Activated naive CD4-positive, alpha-beta T cell treated with anti-CD3 and anti-CD28 coated beads, Interleukin-2, amount 50 U/mL, for 24 hours (primary cell): Measurements from ENCODE around the gene CAP1.
A peak's percentile ranks its signal among the peaks of the same experiment; 100 is the strongest.
"Not testable (repeated sequence)": the region's sequence is repeated elsewhere in the genome, so short reads cannot be mapped to it uniquely, and the experiment has no call there.

ENCODE experiments used
- H3K27ac Mint-ChIP-seq: one replicate; pipeline ENCODE4 v1.8.0; 2021; ENCODE audit warnings: mild to moderate bottlenecking, mixed read lengths
- H3K27me3 Mint-ChIP-seq: one replicate; pipeline ENCODE4 v1.8.0; 2021; ENCODE audit warnings: mixed read lengths
- H3K36me3 Mint-ChIP-seq: one replicate; pipeline ENCODE4 v1.8.0; 2021; ENCODE audit warnings: mixed read lengths
- H3K4me1 Mint-ChIP-seq: one replicate; pipeline ENCODE4 v1.8.0; 2021; ENCODE audit warnings: mixed read lengths
- H3K4me3 Mint-ChIP-seq: one replicate; pipeline ENCODE4 v1.8.0; 2021; ENCODE audit warnings: mild to moderate bottlenecking, mixed read lengths
- H3K9me3 Mint-ChIP-seq: one replicate; pipeline ENCODE4 v1.8.0; 2021; ENCODE audit warnings: mixed read lengths

The CAP1 gene

DNA sequence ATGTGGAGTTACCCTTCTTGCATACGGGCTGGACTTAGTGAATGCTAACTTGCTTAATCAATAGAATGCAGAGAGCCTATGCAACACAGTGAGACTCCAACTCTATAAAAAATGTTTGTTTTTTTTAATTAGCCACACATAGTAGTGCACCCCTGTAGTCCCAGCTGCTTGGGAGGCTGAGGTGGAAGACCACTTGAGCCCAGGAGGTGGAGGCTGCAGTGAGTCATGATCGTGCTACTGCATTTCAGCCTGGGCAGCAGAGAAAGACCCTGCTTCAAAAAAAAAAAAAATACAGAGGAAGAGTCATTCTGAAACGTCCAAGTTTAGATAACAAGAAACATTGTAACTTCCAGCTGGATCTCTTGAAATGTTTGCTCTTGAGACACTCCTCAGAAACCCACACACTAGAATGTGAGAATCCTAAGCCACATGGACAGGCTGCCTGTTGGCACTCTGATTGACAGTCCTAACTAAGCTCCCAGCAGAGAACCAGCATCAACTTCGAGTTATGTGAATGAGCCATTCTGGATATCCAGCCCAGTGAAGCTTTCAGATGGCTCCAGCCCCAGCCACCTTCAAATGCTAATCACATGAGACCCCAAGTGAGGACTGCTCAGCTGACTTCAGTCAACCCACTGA, 20.0 kb upstream of the CAP1 start:
- Mint-ChIP-seq H3K9me3 (no peaks in the 10 kb centered on the region), H3K27me3 (no peaks in the 10 kb centered on the region), H3K4me1 (no peaks in the 10 kb centered on the region), H3K36me3 (peaks cover 3% of the 10 kb centered on the region), H3K27ac (no peak overlapping the region), H3K4me3 (no peak overlapping the region)

DNA sequence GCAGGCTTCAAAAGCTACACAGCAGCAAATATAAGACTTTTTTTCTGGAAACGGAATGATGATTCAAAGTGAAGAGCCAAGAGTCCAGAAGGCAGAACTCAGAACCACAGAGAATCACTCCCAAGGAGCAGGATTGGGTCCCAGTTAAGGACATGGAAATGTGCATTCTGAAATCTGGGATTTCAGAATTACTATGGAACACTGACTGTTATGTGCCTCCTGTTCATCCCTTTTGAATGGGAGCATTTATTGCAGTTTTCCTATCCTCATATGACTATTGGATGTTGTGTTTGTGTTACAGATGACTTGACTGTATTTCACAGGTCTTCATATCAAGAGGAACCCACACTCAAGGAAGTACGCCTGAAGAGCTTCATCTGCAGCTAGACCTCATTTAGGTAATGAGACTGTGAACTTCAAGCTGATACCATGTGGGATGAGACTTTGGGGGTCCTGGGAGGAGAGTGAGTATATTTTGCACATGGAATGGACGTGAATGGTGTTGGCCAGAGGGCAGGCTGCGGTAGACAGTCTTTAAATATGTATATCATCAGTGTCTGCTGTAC, 17.1 kb upstream of the CAP1 start:
- Mint-ChIP-seq H3K4me3 (no peak overlapping the region), H3K27ac (no peak overlapping the region)

DNA sequence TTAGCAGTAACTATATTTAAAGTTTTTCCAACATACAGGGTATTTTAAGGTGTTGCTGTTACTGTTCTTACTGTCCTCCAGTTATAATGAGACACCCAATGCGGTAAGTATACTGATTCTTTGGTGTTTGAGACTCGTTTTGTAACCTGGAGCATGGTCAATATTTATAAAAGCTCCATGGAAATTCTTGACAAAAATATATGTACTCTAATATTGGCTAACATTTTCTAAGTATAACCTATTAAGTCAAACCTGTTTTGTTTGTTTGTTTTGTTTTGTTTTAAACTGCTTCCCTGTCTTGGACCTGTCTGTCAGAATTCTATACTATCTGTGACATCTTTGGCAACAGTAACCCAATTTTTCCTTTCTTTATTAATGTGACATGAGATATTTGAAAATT, 15.9 kb upstream of the CAP1 start:
- H3K9me3 Mint-ChIP-seq: no peaks in the 10 kb centered on the region
- peaks cover 3% of the 10 kb centered on the region for H3K4me1 Mint-ChIP-seq

More for the DNA sequence above, 17.1 kb upstream of the CAP1 start:
- Mint-ChIP-seq H3K36me3 (peaks cover 3% of the 10 kb centered on the region), H3K9me3 (no peaks in the 10 kb centered on the region), H3K27me3 (no peaks in the 10 kb centered on the region), H3K4me1 (no peaks in the 10 kb centered on the region)

DNA sequence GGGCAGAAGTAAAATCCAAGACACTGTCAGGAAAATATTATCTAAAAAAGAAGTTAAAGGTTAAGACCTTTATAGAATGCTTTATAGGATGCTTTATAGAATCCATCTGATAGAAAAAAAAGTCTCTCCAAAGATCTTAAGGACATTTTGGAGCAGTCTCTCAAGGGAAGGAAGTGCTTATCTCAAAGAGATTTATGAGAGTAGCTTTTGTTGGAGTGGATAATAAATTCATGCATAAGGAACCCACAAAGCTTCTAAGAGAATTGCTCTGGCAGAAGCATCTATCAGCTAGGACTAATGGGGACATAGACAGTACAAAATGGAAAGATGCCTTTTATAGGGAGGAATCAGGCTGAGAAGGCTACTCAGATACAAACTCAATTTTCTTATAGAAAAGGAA, 12.9 kb upstream of the CAP1 start:
- Mint-ChIP-seq H3K4me3 (no peak overlapping the region), H3K36me3 (peaks cover 1% of the 10 kb centered on the region), H3K27ac (no peak overlapping the region), H3K9me3 (no peaks in the 10 kb centered on the region), H3K27me3 (no peaks in the 10 kb centered on the region), H3K4me1 (peaks cover 20% of the 10 kb centered on the region)

More for the DNA sequence above, 15.9 kb upstream of the CAP1 start:
- Mint-ChIP-seq H3K27ac (no peak overlapping the region), H3K27me3 (no peaks in the 10 kb centered on the region), H3K36me3 (peaks cover 3% of the 10 kb centered on the region), H3K4me3 (no peak overlapping the region)

DNA sequence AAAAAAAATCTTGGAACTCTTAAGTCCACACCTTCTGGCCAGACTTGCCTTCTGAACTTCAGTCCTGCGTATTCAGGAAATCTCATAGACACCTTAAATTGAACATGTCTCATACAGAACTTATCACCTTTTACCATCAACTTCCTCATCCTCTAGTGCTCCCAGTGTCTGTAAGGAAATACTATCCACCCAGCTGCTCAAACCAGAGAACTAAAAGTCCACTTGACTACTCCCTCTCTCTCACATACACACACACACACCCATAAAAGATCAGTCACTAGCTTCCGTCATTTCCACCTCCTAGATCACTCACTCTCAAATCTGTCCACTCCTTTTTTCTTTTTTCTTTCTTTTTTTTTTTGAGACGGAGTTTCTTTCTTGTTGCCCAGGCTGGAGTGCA, 10.9 kb upstream of the CAP1 start:
- H3K27ac Mint-ChIP-seq: no peak overlapping the region
- peaks cover 37% of the 10 kb centered on the region for H3K4me1 Mint-ChIP-seq
- no peaks in the 10 kb centered on the region for H3K36me3 Mint-ChIP-seq
- H3K9me3 Mint-ChIP-seq: no peaks in the 10 kb centered on the region
- H3K4me3 Mint-ChIP-seq: no peak overlapping the region
- H3K27me3 Mint-ChIP-seq: no peaks in the 10 kb centered on the region

DNA sequence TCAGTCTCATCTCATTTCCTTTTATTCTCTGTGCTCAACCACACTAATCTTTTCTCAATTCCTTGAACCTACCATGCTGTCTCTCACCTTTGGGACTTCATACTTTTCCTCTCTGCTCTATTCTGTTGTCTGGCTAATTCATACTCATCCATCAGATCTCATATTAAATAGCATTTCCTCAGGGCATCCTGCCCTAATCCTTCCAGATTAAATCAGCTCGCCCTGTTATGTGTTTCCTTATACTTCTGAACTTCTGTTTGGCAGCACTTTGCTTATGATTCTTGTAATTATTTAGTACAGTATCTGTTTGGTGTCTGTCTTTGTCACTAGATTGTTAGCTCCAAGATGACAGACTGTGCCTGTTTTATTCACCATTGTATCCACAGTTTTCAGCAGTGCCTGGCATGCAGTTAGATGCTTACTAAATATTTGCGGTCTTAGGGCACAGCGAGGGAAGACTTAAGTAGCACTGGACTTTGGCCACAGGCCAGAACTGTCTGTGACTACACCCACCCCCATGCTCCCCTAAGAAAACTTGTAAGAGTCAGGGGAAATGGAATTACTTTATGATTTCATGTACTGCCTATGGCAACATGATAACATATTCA, 9.9 kb upstream of the CAP1 start:
- no peaks in the 10 kb centered on the region for H3K36me3 Mint-ChIP-seq
- no peaks in the 10 kb centered on the region for H3K9me3 Mint-ChIP-seq
- no peak overlapping the region for H3K4me3 Mint-ChIP-seq
- peaks cover 43% of the 10 kb centered on the region for H3K4me1 Mint-ChIP-seq
- H3K27me3 Mint-ChIP-seq: no peaks in the 10 kb centered on the region
- H3K27ac Mint-ChIP-seq: no peak overlapping the region

DNA sequence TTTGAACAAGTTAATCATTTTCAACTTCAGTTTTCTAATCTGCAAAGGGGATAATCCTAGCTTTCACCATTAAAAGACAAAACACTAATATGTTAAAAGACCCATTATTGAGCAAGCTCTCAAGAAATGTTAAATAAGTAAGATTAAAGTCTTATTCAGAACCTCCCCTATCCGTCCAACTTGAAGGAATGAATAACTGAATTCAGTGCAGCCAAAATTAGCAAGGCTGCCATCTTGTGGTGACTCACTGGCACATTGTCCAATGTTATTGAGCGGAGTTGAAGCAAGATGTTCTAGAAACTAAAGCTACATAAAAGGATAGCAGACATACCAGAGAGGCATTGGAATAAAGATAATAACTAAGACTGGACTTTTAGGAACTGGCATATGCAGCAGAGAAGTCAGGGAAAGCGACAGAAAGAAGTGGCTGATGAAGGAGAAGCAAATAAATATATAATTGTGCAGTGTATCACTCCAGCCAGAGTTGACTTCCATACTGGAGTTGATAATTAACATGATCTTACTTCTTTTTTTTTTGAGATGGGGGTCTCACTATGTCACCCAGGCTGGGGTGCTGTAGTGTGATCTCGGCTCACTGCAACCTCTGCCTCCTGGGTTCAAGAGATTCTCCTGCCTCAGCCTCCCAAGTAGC, 8.2 kb upstream of the CAP1 start:
- Mint-ChIP-seq H3K36me3 (no peaks in the 10 kb centered on the region), H3K4me3 (no peak overlapping the region), H3K27me3 (no peaks in the 10 kb centered on the region), H3K27ac (peak overlapping the region; percentile 49), H3K4me1 (peaks cover 55% of the 10 kb centered on the region), H3K9me3 (no peaks in the 10 kb centered on the region)

DNA sequence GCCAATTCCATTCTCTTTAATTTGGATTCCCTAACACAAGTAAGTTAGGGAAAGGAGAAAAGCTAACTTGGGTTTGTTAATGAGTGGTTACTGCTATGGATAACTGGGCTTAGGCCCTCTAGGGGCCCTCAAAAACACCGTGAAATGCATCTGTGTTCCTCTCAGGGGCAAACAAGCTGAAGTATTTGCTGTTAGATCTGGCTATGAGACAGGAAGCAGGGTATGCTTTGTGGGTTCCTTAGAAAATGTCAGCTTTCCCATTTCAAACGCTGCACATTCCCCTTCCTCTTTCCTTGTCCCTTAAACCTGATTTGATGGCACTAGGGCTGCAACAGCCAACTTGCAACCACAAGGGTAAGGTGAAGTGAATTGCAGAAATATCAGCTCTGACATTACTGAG, 5.7 kb upstream of the CAP1 start:
- no peaks in the 10 kb centered on the region for H3K36me3 Mint-ChIP-seq

DNA sequence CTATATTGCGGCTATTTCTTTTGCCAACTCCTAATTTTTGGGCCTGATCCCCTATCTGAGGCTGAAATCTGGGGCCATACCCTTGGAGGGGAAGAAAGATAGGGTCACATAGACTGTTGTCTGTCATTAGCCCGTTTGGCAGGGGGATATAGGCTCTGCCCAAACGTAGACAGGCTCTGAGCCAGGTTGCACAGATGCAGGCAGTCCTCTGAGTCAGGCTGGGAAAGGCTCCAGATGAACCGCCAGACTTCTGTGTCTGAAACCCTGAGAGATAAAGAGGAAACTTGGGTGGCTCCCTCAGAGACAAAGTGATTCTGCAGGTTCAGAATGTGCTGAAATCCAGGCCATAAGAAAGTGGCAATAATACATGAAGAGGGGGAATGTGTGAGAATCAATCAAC, 4.0 kb upstream of the CAP1 start:
- peaks cover 69% of the 10 kb centered on the region for H3K4me1 Mint-ChIP-seq
- H3K27ac Mint-ChIP-seq: peak overlapping the region; percentile 84
- H3K4me3 Mint-ChIP-seq: no peak overlapping the region
- no peaks in the 10 kb centered on the region for H3K36me3 Mint-ChIP-seq
- H3K27me3 Mint-ChIP-seq: no peaks in the 10 kb centered on the region
- H3K9me3 Mint-ChIP-seq: no peaks in the 10 kb centered on the region

More for the DNA sequence above, 5.7 kb upstream of the CAP1 start:
- peak overlapping the region; percentile 63 for H3K4me3 Mint-ChIP-seq
- peak overlapping the region; percentile 94 for H3K27ac Mint-ChIP-seq
- no peaks in the 10 kb centered on the region for H3K27me3 Mint-ChIP-seq
- peaks cover 72% of the 10 kb centered on the region for H3K4me1 Mint-ChIP-seq
- no peaks in the 10 kb centered on the region for H3K9me3 Mint-ChIP-seq

DNA sequence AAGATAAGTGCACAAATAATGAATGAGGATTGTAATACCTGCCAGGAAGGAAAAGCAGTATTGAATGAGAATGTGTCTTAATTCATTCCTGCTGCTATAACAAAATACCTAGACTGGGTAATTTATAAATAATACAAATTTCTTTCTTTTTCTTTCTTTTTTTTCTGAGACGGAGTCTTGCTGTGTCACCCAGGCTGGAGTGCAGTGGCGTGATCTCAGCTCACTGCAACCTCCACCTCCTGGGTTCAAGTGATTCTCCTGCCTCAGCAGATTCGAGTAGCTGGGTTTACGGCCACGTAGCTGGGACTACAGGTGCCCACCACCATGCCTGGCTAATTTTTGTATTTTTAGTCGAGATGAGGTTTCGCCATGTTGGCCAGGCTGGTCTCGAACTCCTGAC, 3.3 kb upstream of the CAP1 start:
- H3K27ac Mint-ChIP-seq: peak overlapping the region; percentile 84
- not testable (repeated sequence) for H3K9me3 Mint-ChIP-seq, H3K4me3 Mint-ChIP-seq, H3K27me3 Mint-ChIP-seq, H3K36me3 Mint-ChIP-seq
- peaks cover 73% of the 10 kb centered on the region for H3K4me1 Mint-ChIP-seq

DNA sequence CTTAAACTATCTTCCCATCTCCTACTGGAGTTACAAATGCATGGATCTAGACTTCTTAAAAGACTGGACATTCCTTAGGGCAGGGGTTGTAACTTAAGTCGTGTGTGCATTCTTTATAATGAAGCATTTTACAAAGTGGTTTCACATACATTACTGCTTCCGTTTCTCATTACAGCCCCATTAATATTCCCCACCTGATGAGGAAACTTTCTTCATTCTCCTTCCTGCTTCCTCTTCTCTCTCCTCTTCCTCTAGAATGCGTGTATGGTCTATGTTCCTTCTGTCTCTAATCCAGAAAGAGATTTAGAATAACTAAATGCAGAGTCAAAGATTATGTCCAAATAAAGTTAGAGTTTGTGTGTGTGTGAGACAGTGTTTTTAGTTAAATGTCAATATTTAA, 1.8 kb upstream of the CAP1 start:
- H3K4me1 Mint-ChIP-seq: peaks cover 75% of the 10 kb centered on the region
- H3K9me3 Mint-ChIP-seq: no peaks in the 10 kb centered on the region
- no peaks in the 10 kb centered on the region for H3K27me3 Mint-ChIP-seq
- H3K36me3 Mint-ChIP-seq: peaks cover 10% of the 10 kb centered on the region
- peak overlapping the region; percentile 58 for H3K4me3 Mint-ChIP-seq
- peak overlapping the region; percentile 95 for H3K27ac Mint-ChIP-seq

DNA sequence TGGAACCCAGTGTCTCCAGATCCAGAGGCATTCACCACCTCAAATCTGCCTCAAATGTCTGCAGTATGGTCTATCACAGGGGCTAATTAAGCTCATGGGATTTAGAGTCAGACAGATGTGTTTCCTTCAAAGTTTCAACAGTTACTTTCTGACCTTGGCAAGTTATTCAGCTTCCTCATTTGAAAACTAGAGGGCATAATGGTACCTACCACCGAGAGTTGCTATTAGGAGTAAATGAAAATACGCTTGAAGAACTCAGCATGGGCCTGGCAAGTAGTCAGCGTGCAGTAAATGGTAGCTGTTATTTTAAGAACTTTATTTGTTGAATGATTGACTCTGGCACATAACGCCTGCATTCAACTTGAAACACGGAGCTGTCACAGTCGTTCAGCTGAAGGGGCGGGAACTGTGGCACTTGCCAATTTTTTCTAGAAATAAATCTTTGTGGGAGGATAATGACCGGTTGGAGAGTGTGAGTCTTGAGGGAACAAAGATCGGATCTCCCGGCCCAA, 1.2 kb upstream of the CAP1 start:
- H3K36me3 Mint-ChIP-seq: peaks cover 10% of the 10 kb centered on the region
- peaks cover 75% of the 10 kb centered on the region for H3K4me1 Mint-ChIP-seq
- H3K9me3 Mint-ChIP-seq: no peaks in the 10 kb centered on the region
- peak overlapping the region; percentile 97 for H3K4me3 Mint-ChIP-seq
- H3K27me3 Mint-ChIP-seq: no peaks in the 10 kb centered on the region
- H3K27ac Mint-ChIP-seq: peak overlapping the region; percentile 98

DNA sequence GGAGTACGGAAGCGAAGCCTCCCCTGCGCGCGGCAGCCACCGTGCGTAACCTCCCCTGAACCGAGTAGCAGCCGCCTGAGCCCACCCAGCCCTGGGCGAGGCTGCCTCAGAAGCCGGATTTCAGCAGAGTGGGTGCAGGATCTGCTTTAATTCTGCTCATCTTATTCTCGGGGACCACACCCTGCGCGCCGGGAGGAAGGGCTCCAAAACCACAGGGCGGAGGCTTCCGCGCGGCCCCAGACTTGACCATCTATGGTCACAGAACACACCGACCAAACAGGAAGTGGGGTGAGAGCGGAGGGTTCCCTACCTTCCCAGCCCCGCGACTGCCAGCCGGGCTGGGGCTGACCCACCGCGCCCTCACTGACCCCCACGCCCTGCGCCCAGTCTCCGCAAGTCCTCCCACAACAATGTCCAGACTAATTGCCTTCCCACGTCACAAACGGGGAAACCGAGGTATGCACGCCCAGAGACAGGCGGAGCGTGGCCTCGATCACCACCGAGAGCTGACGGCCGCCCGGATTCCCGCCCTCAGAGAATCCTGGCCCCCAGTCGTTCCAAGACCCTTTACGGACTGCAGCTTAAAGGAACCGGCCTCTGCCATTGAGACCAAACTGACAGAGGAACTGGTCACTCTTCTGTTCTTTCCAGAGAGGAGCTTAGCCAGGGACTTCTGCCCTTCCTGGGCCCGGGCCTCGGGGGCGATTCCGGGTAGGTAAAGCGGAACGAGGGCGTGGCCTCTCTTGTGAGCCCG, 595 bp upstream of the CAP1 start:
- Mint-ChIP-seq H3K4me1 (peaks cover 73% of the 10 kb centered on the region), H3K36me3 (peaks cover 10% of the 10 kb centered on the region), H3K9me3 (no peaks in the 10 kb centered on the region), H3K4me3 (peak overlapping the region; percentile 97), H3K27ac (peak overlapping the region; percentile 98), H3K27me3 (no peaks in the 10 kb centered on the region)

DNA sequence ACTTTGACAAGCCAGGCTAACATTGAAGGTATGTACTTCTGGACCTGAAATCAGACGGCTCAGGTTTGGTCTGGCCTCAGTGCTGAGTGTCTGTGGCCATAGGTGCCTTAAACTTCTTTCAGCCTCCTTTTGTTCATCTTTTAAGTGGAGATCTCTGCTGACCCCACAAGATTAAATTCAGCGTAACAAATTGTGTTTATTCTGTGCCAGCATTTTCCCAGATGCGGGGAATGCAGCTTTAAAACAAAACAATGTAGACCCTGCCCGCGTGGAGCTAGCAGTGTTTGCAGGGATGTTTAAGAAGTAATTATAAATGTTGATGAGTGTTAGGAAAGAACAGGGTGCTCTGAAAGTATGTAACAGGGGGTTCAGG, 923 bp downstream of the CAP1 start:
- Mint-ChIP-seq H3K4me3 (peak overlapping the region; percentile 97), H3K36me3 (peaks cover 14% of the 10 kb centered on the region), H3K4me1 (peaks cover 81% of the 10 kb centered on the region), H3K9me3 (no peaks in the 10 kb centered on the region), H3K27me3 (no peaks in the 10 kb centered on the region), H3K27ac (peak overlapping the region; percentile 98)

DNA sequence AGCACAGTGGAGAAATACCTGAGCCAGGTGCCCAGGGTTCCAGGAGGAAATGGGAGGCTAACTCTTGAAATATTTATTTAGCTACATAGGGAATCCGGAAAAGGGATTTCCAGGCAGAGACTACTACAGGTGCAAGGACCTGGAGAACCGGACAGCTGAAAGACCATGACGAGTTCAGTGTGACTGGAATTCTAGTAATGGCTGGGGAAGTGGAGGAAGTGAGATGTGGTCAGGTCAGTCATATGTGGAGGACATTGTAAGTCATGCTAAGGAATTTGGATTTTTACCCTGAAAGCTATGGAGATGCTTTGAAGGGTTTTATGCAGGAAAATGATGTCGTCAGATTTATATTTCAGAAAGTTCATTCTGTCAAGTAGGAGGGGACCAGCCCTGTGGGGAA, 1.8 kb downstream of the CAP1 start:
- Mint-ChIP-seq H3K4me1 (peaks cover 77% of the 10 kb centered on the region), H3K27me3 (no peaks in the 10 kb centered on the region), H3K9me3 (no peaks in the 10 kb centered on the region), H3K27ac (peak overlapping the region; percentile 98), H3K36me3 (peaks cover 15% of the 10 kb centered on the region), H3K4me3 (peak overlapping the region; percentile 97)
